Choroid plexus epithelial cell (primary cell): Measurements from ENCODE around the gene CD209.

Source experiments
- DNase-seq: peaks from one replicate; pipeline ENCODE4 v3.0.0-alpha.2; 2010; ENCODE audit warnings: low read depth
- H3K4me3 ChIP-seq: 2 replicates; pipeline ENCODE4 v1.5.1; 2011; ENCODE audit warnings: low read depth, mild to moderate bottlenecking, control low read depth, low read length, moderate library complexity
- CTCF ChIP-seq: conservative IDR thresholded peaks from 2 replicates; pipeline ENCODE4 v1.5.1; 2011; ENCODE audit warnings: low read depth, mild to moderate bottlenecking, control low read depth, inconsistent platforms, low read length, moderate library complexity

The CD209 gene

GRCh38 chr19:7705387-7706187, 41.7 kb downstream of the CD209 start:
- no peak for DNase-seq
- H3K4me3 ChIP-seq, result no peak overlapping the region
- no peak for TF ChIP-seq CTCF

DNA sequence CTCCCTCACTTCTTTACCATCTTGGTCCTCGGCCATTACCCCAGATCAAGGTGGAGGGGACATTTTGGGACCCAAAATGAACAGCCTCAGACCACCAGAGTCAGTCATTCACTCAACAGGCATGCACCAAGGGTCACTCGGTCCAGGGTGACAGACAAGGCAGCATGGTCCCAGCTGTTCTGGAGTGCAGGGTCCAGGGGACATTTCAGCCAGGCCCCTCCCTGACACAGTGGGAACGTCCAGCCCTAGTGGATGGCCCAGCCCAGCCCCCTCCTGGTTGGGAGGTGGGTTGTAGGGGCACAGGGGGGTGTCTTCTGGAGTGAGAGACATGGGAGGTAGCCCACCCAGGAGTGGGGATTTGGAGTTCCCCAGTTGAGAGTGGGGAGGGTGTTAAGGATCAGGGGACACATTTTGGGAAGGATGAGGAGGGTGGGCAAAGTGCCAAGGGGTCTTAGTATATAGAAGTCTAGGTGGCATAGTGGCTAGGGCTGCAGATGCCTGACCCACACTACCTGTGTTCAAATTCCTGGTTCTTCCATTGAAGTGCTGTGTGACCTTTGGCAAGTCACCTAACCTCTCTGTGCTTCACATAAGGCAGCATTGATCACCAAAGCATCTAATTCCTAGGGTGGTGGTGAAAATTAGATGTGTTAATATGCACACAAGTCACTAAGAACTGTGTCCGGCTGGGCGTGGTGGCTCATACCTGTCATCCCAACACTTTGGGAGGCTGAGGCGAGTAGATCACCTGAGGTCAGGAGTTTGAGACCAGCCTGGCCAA, 42.9 kb downstream of the CD209 start:
- H3K4me3 ChIP-seq, result no peak overlapping the region
- no peak for DNase-seq
- TF ChIP-seq CTCF, result no peak

DNA sequence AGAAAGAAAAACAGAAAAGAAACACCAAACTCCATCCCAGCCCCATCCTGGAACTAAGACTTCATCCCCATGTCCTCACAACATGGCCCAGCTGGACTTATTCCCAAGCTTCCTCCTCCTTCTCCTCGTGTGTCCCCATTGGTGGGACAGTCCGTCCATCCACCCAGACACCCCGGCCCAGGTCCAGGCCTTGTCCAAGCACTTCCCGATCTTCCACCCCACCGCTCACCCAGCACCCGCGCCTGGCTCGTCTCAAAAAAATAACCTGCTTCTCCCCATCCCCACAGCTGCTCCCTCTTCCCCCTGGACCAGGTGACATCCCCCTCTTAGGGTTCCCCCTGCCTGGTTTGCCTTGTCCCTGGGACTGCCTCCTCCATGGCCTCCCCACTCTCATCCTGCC, 44.0 kb downstream of the CD209 start:
- TF ChIP-seq CTCF, result no peak
- DNase-seq, result no peak
- no peak overlapping the region for H3K4me3 ChIP-seq

DNA sequence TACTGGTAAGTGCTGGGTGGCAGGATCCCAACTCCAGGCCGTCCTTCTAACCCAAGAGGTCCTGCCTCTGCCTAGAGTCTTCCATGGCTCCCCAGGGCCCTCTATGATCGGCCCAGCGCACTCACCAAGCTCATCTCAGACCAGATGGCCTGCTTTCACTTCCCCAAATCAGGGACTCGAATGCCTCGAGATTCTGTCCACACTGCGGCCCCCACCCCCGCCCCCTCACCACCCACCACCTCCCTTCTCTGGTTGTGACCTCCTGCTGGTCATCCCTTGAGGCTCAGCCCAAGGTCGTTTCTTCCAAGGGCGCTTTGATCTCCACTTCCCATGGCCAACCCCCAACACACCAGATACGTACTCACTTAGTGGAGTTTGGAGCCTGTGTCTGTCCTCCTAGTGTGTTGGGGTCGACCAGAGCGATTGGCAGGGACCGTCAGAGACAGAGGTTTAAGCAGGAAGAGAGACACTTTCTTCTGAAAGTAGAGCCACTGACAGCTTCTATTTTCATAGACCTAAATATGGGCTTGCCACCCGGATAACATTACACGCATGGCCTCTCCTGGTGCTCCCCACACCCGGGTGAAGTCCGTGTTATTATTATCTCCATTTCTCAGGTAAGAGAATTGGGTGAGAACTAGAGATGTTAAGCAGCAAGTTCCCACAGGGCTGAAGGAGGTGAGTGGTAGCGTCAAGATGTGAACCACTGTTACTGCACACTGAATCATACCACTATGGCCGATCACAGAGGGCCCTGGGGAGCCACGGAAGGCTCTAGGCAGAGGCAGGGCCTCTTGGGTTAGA, 45.5 kb downstream of the CD209 start, which contains the start of gene FCER2:
Gene FCER2 (minus strand): TSS at position 478 of the 804 bp plus-strand sequence. CDS start 2,371 bp downstream, outside the sequence.
- H3K4me3 ChIP-seq, result no peak within 1 kb of the TSS
- no peak for TF ChIP-seq CTCF
- no peak for DNase-seq

DNA sequence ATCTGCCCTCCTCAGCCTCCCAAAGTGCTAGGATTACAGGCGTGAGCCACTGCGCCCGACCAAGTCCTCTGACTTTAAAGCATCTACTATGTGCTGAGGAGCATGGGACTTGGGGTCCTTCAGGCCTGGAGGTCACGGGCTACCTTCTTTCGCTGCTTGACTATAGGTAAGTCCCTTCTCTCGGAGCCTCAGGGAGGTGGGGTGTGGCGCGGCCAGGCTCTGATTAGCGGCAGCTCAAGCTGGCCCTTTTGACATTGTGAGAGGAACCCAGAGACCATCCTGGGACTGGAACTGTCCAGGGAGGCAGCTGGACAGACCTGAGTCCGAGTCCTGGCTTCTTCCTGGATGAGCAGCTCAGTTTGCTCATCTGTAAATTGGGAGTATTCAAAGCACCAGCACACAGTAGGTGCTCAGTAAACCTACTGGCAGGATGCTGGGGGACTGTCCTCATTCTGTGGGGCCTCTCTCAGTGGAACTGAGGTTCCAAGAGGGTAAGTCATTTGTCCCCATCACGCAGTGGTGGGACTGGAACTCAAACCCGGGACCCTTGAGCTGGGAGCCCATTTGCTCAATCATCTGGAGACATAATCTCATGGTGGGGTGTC, 46.2 kb downstream of the CD209 start:
- no peak for TF ChIP-seq CTCF
- no peak for DNase-seq
- no peak overlapping the region for H3K4me3 ChIP-seq
